ENCODE measurements around the gene NRF1.

GRCh38 chr7:129630341-129630740, 18.8 kb downstream of the NRF1 start:
- TF ChIP-seq SAFB2 (CRISPR knock-in tag; IDR thresholded peaks at IDR 0.05; ENCODE audit: borderline replicate concordance, low read depth) (no peak), TAF1 (CRISPR knock-in tag; IDR thresholded peaks at IDR 0.05) (no peak), ZNF274 (CRISPR knock-in tag; IDR thresholded peaks at IDR 0.05) (no peak), SP1 (IDR thresholded peaks at IDR 0.05) (no peak), SP1 (CRISPR knock-in tag; IDR thresholded peaks at IDR 0.05) (no peak), ZBTB20 (CRISPR knock-in tag; IDR thresholded peaks at IDR 0.05; ENCODE audit: borderline replicate concordance, low read depth) (no peak), ETV6 (CRISPR knock-in tag; conservative IDR thresholded peaks at IDR 0.05) (no peak), HCFC1 (IDR thresholded peaks at IDR 0.05; ENCODE audit: low read depth, low read length) (no peak), ZNF749 (CRISPR knock-in tag; IDR thresholded peaks at IDR 0.05; ENCODE audit: borderline replicate concordance) (no peak), BRF2 (CRISPR knock-in tag; IDR thresholded peaks at IDR 0.05) (no peak), POLR2A (IDR thresholded peaks at IDR 0.05; ENCODE audit: insufficient read depth in 1 of 2, low read depth in 2 of 2, low read length in 2 of 2) (no peak), ZSCAN29 (CRISPR knock-in tag; conservative IDR thresholded peaks at IDR 0.05) (no peak), ETV5 (CRISPR knock-in tag; IDR thresholded peaks at IDR 0.05; ENCODE audit: borderline replicate concordance) (no peak)
